SJCRH30 (cell line): ENCODE measurements around the gene RNF10. TPM values are rescaled to one million over a fixed set of nuclear protein-coding genes. Genes with fewer than 3 reads are reported as not detected.

Source experiments
- DNase-seq, 2 experiments: peaks; one replicate each; pipeline ENCODE4 v3.0.0-alpha.2; 2015 to 2020
- H3K27ac ChIP-seq: fragments of 250-450 bp; sonication (Bioruptor Pico); 2 replicates; pipeline ENCODE4 v1.5.1; 2020; ENCODE audit warnings: mild to moderate bottlenecking, moderate library complexity
- H3K27me3 ChIP-seq: fragments of 250-450 bp; sonication (Bioruptor Pico); 2 replicates; pipeline ENCODE4 v1.5.1; 2020; ENCODE audit warnings: mild to moderate bottlenecking, moderate library complexity
- H3K36me3 ChIP-seq: fragments of 250-450 bp; sonication (Bioruptor Pico); 2 replicates; pipeline ENCODE4 v1.5.1; 2020; ENCODE audit warnings: mild to moderate bottlenecking, moderate library complexity
- H3K4me1 ChIP-seq: fragments of 250-450 bp; sonication (Bioruptor Pico); 2 replicates; pipeline ENCODE4 v1.5.1; 2020; ENCODE audit warnings: mild to moderate bottlenecking, moderate library complexity
- H3K4me3 ChIP-seq: fragments of 250-450 bp; sonication (Bioruptor Pico); 2 replicates; pipeline ENCODE4 v1.5.1; 2020; ENCODE audit warnings: mild to moderate bottlenecking, moderate library complexity
- H3K9me3 ChIP-seq: fragments of 250-450 bp; sonication (Bioruptor Pico); replicated peaks from 2 replicates; pipeline ENCODE4 v1.5.1; 2020; ENCODE audit warnings: mild to moderate bottlenecking, moderate library complexity
- total RNA-seq: library from RNA; depleted of rRNA; stranded (reverse); fragments of >200 nt; shearing (Covaris generic); gene quantifications from 2 replicates; pipeline ENCODE4 v1.2.3, GENCODE V29; 2014

Gene RNF10
- total RNA-seq, 1 experiment from 2014 or later = 48.5 TPM

DNA sequence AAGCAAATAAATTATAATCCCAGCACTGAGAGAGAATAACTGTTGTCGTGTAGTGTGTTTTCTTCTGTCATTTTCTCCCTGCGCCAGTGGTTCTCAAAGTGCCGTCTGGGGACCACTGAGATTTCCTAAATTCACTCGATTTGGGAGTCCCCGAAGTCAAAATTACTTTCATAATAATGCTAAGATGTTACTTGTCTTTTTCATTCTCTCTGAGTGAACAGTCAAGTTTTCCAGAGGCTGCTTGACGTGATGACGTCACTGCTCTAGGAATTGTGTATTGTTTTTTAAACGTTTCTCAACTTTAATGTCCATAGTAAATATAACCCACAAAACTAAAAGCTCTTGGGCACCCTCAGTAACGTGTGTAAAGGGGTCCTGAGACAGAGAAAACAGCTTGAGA lies 47.8 kb downstream of the RNF10 start:
- no peaks in the 10 kb centered on the region for H3K9me3 ChIP-seq
- DNase-seq = no peak
- no peaks in the 10 kb centered on the region for H3K4me1 ChIP-seq
- H3K4me3 ChIP-seq = peak overlapping the region; percentile 79
- no peak overlapping the region for H3K27ac ChIP-seq
- H3K36me3 ChIP-seq = peaks cover 22% of the 10 kb centered on the region; the same call in 1 of the 2 replicates
- H3K27me3 ChIP-seq = peaks cover 8% of the 10 kb centered on the region

DNA sequence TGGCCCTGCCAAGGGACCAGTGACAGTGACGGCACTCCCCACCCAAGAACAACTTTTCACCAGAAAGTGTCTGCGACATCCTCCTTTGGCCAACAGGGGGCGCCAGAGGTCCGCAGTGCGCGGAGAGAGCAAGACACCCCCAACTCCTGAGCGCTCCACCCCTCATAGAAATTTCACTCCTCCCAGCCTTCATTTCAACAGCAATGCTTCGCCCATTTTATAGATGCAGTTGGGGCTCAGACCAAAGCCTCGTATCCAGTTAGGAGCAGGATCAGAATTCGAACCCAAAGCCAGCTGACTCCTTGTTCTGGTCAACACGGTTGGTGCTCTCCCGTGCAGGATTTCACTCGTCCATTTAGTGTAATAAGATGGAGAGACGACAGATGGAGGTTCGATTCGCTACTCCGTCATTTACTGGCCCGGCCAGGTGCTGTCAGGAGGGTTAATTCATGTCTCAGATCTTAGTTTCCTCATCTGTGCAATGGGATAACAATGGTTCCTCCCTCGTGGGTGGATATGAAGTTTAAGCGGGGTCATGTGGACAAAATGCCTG lies 49.4 kb downstream of the RNF10 start:
- Histone ChIP-seq H3K4me1 (no peaks in the 10 kb centered on the region), H3K4me3 (no peak overlapping the region), H3K27me3 (peaks cover 10% of the 10 kb centered on the region), H3K36me3 (peaks cover 8% of the 10 kb centered on the region; the same call in 1 of the 2 replicates), H3K9me3 (no peaks in the 10 kb centered on the region), H3K27ac (no peak overlapping the region)
- DNase-seq = peak; percentile 63 to 80

DNA sequence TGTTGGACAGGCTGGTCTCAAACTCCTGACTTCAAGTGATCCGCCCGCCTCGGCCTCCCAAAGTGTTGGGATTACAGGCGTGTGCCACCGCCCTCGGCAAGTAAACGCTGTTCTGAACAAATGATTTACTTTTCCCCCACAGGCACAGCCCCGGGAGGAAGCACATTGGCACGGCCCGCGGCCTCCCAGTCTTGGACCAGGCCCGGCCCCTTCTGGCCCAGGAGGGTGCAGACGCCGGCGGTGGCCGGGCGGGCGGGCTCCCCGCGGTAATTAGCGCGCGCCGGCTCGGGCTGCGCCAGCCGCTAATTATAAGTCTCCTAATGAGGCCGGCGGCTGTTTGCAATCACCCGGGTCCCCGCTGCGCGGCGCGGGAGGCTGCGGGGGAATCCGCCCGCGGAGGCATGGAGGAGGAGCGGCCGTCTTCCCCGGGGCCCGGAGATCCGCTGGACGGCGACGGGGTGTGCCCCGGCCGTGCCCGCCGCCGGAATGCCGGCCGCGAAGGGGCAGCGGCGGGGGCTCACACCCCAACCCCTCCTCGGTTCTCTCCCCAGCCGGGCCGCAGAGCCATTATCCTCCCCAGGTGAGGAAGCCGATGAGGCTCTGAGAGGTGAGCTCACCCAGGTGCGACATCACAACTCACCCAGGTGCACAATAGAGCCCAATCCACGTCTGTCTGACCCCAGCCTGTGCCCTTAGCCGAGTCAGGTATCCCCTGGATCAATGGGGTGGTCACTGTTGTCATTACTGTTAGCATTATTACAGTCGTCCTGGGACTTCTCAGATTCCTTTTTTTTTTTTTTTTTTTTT lies 50.4 kb downstream of the RNF10 start:
- Histone ChIP-seq H3K9me3 (no peaks in the 10 kb centered on the region), H3K36me3 (no peaks in the 10 kb centered on the region), H3K4me3 (peak overlapping the region; percentile 36), H3K27me3 (peaks cover 12% of the 10 kb centered on the region), H3K27ac (no peak overlapping the region), H3K4me1 (no peaks in the 10 kb centered on the region)
- no peak for DNase-seq

DNA sequence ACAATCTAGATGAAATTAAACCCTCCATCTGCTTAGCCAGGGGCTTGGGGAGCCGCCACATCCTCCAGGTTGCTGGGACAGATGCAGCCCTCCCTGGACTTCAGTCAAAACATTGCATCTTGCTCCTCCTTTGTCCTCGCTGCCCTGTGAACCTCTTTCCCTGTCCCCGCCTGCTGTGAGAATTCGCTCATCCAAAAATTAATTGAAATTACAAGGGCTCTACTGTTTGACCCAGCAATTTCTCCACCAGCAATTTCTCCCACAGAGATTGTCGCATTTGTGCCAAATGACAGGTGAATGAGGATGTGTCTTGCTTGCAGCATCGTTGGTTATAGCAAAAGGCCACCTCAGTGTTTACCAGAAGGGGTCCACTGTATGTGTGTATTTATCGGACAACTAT lies 52.0 kb downstream of the RNF10 start:
- H3K9me3 ChIP-seq = no peaks in the 10 kb centered on the region
- no peak overlapping the region for H3K4me3 ChIP-seq
- no peaks in the 10 kb centered on the region for H3K4me1 ChIP-seq
- DNase-seq = no peak
- H3K27me3 ChIP-seq = peaks cover 14% of the 10 kb centered on the region
- no peaks in the 10 kb centered on the region for H3K36me3 ChIP-seq
- H3K27ac ChIP-seq = no peak overlapping the region

DNA sequence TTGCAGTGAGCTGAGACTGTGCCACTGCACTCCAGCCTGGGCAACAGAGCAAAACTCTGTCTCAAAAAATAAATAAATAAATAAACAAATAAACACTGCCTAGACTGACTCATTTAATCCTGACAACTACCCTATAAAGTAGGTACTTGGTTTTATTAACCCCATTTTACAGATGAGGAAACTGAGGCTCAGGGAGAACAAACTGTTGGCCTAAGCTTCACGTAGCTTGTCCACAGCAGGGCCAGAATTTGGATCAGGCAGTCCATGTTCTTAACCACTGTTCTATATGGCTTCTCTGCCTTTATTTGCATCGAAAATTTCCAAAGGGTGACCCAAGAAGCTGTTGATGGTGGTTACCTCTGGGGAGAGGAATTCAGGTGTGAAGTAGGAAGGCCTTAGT lies 52.7 kb downstream of the RNF10 start:
- no peaks in the 10 kb centered on the region for H3K4me1 ChIP-seq

DNA sequence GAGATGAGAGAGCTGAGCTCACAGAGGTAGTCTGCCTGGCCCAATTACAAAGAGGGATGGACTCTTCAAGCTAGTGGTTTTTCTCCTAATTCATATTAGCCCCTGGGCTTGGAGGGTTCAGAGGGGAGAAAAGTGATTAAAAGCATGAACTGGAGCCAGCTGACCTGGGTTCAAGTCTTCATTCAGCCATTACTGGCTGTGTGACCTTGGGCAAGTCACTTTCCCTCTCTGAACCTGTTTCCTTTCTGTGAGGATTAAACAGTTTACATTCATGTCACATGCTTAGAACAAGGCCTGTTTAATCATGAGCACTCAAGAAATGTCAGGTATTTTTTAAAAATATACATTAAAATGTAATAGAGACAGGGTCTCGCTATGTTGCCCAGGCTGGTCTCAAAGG lies 54.2 kb downstream of the RNF10 start:
- Histone ChIP-seq H3K9me3 (no peaks in the 10 kb centered on the region), H3K27me3 (peaks cover 20% of the 10 kb centered on the region), H3K36me3 (no peaks in the 10 kb centered on the region), H3K4me1 (no peaks in the 10 kb centered on the region), H3K4me3 (no peak overlapping the region), H3K27ac (no peak overlapping the region)
- DNase-seq = no peak

More for the DNA sequence above, 52.7 kb downstream of the RNF10 start:
- Histone ChIP-seq H3K27ac (no peak overlapping the region), H3K36me3 (no peaks in the 10 kb centered on the region), H3K9me3 (no peaks in the 10 kb centered on the region), H3K4me3 (no peak overlapping the region), H3K27me3 (peaks cover 20% of the 10 kb centered on the region)
- DNase-seq = no peak

DNA sequence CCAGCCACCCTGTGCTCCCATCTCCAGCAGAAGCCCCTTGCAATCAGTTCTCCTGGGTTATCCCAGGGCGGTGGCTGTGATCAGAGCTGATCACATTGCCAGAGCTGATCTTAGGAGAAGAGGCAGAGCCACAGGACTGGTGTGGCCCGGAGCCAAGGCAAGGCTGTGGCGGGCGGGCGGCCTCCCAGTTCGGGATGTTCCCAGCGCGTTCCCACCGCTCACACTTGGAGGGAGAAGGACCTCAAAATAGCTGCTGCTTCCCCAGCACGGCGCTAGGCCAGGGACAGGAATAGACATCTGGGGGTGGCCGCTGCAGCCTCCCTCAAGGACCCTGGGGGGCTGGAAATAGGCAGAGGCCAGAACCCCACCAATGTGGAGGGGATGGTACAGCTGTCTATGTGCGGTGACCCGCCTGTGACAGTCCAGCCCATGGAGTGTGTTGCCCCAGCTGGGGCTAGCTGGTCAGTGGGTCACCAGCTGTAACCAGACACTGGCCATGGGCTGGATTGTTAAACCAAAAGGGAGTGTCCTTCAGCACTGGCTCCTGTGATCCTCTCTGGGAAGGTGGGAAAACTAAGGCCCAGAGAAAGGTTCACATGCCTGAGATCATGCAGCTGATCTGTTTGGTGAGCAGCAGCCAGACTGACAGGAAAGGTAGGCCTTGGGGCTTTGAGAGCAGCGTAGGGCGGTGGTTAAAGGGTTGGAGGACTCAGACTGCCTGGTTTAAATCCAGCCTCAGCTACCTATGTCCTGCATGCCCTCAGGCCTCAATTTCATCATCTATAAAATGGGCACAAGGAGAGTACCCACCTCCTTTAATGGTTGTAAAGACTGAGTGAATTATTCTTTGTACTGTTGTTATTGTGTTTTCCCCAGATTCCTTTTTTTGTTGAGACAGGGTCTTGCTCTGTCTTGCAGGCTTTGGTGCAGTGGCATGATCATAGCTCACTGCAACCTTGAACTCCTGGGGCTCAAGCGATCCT lies 55.1 kb downstream of the RNF10 start:
- DNase-seq = peak; percentile 15 to 29
- Histone ChIP-seq H3K4me3 (no peak overlapping the region), H3K9me3 (no peaks in the 10 kb centered on the region), H3K27ac (no peak overlapping the region), H3K36me3 (no peaks in the 10 kb centered on the region), H3K4me1 (no peaks in the 10 kb centered on the region), H3K27me3 (peaks cover 13% of the 10 kb centered on the region; the same call in 1 of the 2 replicates)

DNA sequence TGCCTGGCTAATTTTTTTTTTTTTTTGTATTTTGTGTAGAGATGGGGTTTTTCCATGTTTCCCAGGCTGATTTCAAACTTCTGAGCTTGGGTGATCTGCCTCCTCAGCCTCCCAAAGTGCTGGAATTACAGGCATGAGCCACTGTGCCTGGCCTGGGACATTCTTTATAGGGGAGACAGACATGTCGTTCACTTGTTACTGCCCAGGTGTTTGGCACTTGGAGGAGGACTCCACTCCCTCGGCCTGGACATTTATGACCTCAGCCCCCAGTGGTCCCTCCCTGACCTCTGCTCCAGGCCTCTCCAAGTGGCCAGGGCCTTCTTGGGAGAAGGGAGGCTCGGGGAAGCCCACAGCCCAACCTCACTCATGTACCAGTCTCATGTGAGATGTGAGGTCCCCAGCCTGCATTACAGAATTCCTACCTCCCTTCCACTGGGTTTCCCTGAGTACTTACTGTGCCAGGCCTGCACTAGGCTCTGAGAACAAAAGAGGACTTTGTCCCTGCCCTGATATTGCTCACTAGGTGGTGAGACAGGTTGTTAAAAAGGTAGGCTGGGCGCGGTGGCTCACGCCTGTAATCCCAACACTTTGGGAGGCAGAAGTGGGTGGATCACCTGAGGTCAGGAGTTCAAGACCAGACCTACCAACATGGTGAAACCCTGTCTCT lies 56.7 kb downstream of the RNF10 start:
- no peaks in the 10 kb centered on the region for H3K4me1 ChIP-seq

DNA sequence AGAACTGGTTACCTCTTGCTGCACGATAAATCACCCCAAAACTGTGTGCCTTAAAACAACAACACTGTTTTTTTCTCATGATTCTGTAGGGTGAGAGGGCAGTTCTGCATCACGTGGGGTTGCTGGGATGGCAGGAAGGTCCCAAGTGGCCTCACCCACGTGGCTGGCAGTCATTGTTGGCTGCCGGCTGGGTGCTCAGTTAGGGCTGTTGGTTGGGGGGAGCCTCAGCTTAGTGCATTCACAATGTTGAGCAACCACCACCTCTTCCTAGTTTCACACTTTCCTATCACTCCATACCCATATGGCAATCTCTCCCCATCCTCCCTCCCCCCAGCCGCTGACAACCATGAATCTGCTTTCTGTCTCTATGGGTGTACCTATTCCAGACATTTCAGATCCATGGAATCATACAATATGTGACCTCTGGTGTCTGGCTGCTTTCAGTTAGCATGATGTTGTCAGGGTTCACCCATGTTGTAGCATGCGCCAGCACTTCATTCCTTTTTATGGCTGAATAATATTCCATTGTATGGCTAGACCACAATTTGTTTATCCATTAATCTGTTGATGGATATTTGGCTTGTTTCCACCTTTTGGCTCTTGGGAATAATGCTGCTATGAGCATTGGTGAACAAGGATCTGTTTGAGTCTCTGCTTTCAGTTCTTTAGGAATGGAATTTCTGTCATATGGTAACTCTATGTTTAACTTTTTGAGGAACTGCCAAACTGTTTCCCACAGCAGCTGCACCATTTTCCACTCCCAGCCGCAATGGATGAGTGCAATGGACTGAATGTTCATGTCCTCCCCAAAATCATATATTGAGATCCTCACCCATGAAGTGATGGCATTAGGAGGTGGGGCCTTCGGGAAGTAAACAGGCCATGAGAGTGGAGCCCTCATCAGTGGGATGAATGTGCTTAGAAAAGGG lies 58.2 kb downstream of the RNF10 start:
- Histone ChIP-seq H3K9me3 (no peaks in the 10 kb centered on the region), H3K4me3 (no peak overlapping the region), H3K27me3 (0 out of 2 replicates have a peak, but pooled peaks cover 11% of the 10 kb centered on the region), H3K4me1 (no peaks in the 10 kb centered on the region), H3K27ac (no peak overlapping the region), H3K36me3 (no peaks in the 10 kb centered on the region)
- no peak for DNase-seq

More for the DNA sequence above, 56.7 kb downstream of the RNF10 start:
- H3K9me3 ChIP-seq = no peaks in the 10 kb centered on the region
- 0 out of 2 replicates have a peak, but pooled peaks cover 11% of the 10 kb centered on the region for H3K27me3 ChIP-seq
- no peak for DNase-seq
- H3K4me3 ChIP-seq = no peak overlapping the region
- no peaks in the 10 kb centered on the region for H3K36me3 ChIP-seq
- no peak overlapping the region for H3K27ac ChIP-seq

DNA sequence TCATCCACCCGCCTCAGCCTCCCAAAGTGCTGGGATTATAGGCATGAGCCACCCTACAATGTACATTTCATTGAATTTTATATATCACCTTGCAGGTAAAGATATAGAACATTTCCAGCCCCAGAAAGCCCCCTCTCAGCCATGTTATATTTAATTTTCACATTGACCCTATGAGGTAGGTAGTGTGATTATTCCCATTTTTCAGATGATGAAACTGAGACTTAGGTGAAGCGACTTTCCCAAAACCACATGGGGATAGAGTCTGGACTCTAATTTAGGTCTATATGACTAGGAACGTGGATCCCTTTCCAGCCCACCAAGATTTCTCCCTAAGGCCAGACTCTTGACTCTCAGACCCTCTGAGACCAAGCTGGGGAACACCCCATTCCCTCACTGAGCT lies 62.7 kb downstream of the RNF10 start:
- no peak for DNase-seq
- Histone ChIP-seq H3K9me3 (no peaks in the 10 kb centered on the region), H3K27ac (no peak overlapping the region), H3K4me1 (no peaks in the 10 kb centered on the region), H3K27me3 (peaks cover 25% of the 10 kb centered on the region), H3K36me3 (no peaks in the 10 kb centered on the region), H3K4me3 (no peak overlapping the region)

DNA sequence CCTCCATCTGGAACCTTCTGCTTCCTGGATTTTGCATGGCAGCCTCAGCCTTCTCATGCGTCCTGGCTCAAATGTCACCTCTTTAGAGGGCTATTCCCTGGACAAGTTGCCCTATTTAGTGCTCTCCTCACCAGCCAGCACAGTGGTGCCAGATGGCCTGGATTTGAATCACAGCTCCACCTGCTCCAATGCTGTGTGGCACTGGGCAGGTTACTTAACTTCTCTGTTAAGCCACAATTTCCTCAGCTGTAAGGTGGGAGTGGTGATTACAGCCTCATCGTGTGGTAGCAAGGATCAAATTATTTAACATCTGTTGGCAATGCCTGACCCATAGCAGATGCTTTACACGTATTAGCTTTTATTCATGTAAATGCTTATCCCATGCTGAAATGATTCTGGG lies 63.7 kb downstream of the RNF10 start:
- Histone ChIP-seq H3K27me3 (peaks cover 25% of the 10 kb centered on the region), H3K4me1 (no peaks in the 10 kb centered on the region), H3K27ac (no peak overlapping the region), H3K9me3 (no peaks in the 10 kb centered on the region), H3K36me3 (no peaks in the 10 kb centered on the region), H3K4me3 (no peak overlapping the region)
- DNase-seq = no peak

DNA sequence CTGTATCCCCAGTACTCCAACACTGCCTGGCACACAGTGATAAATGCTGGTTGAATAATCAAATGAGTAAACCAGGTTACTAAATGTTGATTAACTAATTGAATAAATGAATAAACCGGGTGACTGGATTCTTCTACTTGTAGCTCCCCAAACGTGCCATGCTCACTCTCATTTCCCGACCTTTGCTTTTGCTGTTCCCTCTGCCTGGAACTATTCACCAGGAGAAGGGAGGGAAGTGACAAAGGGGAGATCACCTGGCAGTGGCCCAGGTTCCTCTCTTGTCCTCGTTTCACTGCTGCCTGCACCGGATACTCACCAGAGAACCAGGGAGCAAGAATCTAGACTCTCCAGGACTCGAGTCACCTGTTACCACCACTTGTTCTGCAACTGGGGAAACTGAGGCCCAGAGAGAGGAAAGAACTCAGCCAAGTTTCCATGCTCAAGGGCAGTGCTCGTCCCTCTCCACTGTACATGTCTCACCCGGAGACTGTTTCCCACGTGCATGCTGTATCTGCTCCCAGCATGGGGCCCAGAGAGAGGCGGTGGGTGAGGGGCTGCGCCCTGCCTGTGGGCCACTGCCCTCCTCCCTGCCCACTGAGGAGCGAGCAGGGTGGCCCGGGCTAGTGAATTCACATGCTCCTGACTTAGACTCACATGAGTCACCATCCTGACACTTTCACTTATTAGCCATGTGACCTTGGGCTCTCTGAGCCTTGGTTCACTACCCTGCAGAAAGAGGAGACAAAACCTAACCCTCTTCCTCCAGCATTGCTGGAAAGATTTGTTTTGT lies 64.7 kb downstream of the RNF10 start:
- Histone ChIP-seq H3K27ac (no peak overlapping the region), H3K36me3 (no peaks in the 10 kb centered on the region), H3K4me3 (no peak overlapping the region), H3K9me3 (no peaks in the 10 kb centered on the region), H3K4me1 (no peaks in the 10 kb centered on the region), H3K27me3 (peaks cover 25% of the 10 kb centered on the region)
- DNase-seq = peak in 1 of 2 experiments; percentile 6
